ENCODE measurements around the gene CCSER1. TPM values are rescaled to one million over a fixed set of nuclear protein-coding genes. Genes with fewer than 3 reads are reported as not detected.

The CCSER1 gene
- total and polyA plus RNA-seq, 2 experiments from 2014 or later: not detected

DNA sequence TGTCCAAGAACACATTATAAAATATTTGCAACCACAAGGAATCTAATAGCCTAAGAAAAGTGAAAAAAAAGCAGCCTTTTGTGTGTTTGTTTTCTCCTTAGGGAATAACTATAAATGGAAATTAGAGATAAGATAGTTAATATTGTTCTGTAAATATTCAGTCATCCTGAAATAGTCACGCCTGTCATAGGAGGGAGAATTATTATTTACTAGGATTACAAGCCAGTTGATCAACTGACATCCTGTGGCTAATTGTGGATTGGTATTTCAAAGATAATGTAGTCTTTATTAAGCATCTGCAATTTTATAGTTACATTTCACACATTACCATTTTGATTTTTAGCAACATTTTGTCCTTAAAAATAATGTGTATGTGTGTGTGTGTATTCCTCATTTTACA is 118.6 kb downstream of the CCSER1 start:
- H3K4me3 ChIP-seq: no peak overlapping the region
- no peaks in the 10 kb centered on the region for H4K20me1 ChIP-seq (ENCODE audit: insufficient read depth)
- WGBS, 2 experiments (ENCODE audit: low coverage in 1 of 2, low lambda C conversion rate in 2 of 2, missing lambda C conversion rate in 2 of 2): 0 to 3% methylated on average over 1 of the region's 1 CpG
- DNase-seq: no peak
- no peak for TF ChIP-seq EZH2 (IDR thresholded peaks at IDR 0.05; ENCODE audit: insufficient read depth, poor library complexity, severe bottlenecking)
- no peak for TF ChIP-seq EZH2phosphoT487 (IDR thresholded peaks at IDR 0.05; ENCODE audit: insufficient read depth, low read depth)
- no peak overlapping the region for H2AFZ ChIP-seq
- in situ Hi-C loops (cut with MboI): no loop called here
- H3K9me2 ChIP-seq (ENCODE audit: insufficient read depth): no peaks in the 10 kb centered on the region
- no peak overlapping the region for H3K4me2 ChIP-seq (ENCODE audit: unreplicated experiment)
- no peak overlapping the region for H3K27ac ChIP-seq
- no peak overlapping the region for H3K9ac ChIP-seq
- H3F3A ChIP-seq (ENCODE audit: insufficient read depth): no peaks in the 10 kb centered on the region
- no peaks in the 10 kb centered on the region for H3K9me3 ChIP-seq (ENCODE audit: low read depth)
- H3K79me2 ChIP-seq (ENCODE audit: insufficient read depth): no peaks in the 10 kb centered on the region
- H3K36me3 ChIP-seq (ENCODE audit: low read depth): no peaks in the 10 kb centered on the region
- no peaks in the 10 kb centered on the region for H3K4me1 ChIP-seq (ENCODE audit: insufficient read depth)
- no peaks in the 10 kb centered on the region for H3K27me3 ChIP-seq (replicated peaks; ENCODE audit: insufficient read depth)

DNA sequence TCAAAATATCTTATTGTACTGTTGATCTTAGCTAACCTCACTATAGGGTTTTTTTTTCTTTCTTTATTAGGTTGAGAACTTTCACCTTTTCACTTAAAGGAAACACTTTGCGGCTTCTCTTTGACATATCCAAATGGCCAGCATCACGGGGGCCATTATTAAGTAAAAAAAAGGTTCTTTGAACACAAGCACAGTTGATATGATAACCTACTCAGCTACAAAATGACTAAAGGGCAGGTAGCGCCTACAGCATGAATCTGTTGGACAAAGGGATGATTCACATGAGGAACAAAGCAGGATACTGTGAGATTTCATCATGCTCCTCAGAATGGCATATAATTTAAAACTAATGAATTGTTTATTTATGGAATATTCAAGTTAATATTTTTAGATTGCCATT is 119.6 kb downstream of the CCSER1 start:
- H3K4me1 ChIP-seq (ENCODE audit: insufficient read depth): no peaks in the 10 kb centered on the region
- no peaks in the 10 kb centered on the region for H3K9me3 ChIP-seq (ENCODE audit: low read depth)
- no peak overlapping the region for H3K27ac ChIP-seq
- no peaks in the 10 kb centered on the region for H3K79me2 ChIP-seq (ENCODE audit: insufficient read depth)
- no peaks in the 10 kb centered on the region for H4K20me1 ChIP-seq (ENCODE audit: insufficient read depth)
- no peaks in the 10 kb centered on the region for H3K9me2 ChIP-seq (ENCODE audit: insufficient read depth)
- no peak overlapping the region for H3K4me3 ChIP-seq
- WGBS, 2 experiments (ENCODE audit: low coverage in 1 of 2, low lambda C conversion rate in 2 of 2, missing lambda C conversion rate in 2 of 2): 12 to 22% methylated on average over 3 of the region's 3 CpGs
- no peak overlapping the region for H3K9ac ChIP-seq
- no peaks in the 10 kb centered on the region for H3K36me3 ChIP-seq (ENCODE audit: low read depth)
- no peak overlapping the region for H3K4me2 ChIP-seq (ENCODE audit: unreplicated experiment)
- no peaks in the 10 kb centered on the region for H3F3A ChIP-seq (ENCODE audit: insufficient read depth)
- H2AFZ ChIP-seq: no peak overlapping the region
- H3K27me3 ChIP-seq (replicated peaks; ENCODE audit: insufficient read depth): no peaks in the 10 kb centered on the region
- in situ Hi-C loops (cut with MboI): no loop called here
- TF ChIP-seq EZH2phosphoT487 (IDR thresholded peaks at IDR 0.05; ENCODE audit: insufficient read depth, low read depth) (no peak), EZH2 (IDR thresholded peaks at IDR 0.05; ENCODE audit: insufficient read depth, poor library complexity, severe bottlenecking) (no peak)
- no peak for DNase-seq

DNA sequence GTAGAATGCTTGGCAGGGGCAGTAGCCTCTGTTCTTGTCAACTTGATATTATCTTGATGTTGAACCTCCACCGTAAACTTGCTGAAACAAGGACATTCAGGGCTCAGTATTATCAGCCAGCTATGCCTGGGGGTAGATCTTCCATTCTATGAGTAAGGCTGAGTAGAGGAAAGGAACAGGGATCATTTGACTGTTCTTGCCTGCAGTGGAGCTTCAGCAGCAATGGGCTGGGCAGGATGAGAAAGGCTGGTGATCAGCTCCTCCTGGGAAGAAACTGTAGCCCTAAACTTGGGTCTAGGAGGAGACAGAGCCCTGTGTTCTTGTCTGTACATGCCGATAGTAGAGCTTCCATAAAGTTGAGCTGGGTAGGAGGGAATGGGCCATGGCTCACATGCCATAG is 127.2 kb downstream of the CCSER1 start:
- Histone ChIP-seq H3F3A (ENCODE audit: insufficient read depth) (no peaks in the 10 kb centered on the region), H4K20me1 (ENCODE audit: insufficient read depth) (no peaks in the 10 kb centered on the region), H3K79me2 (ENCODE audit: insufficient read depth) (no peaks in the 10 kb centered on the region), H3K9me2 (ENCODE audit: insufficient read depth) (no peaks in the 10 kb centered on the region), H3K9ac (no peak overlapping the region), H3K9me3 (ENCODE audit: low read depth) (no peaks in the 10 kb centered on the region), H2AFZ (no peak overlapping the region), H3K4me3 (no peak overlapping the region), H3K27ac (no peak overlapping the region), H3K4me2 (ENCODE audit: unreplicated experiment) (no peak overlapping the region), H3K36me3 (ENCODE audit: low read depth) (no peaks in the 10 kb centered on the region), H3K27me3 (replicated peaks; ENCODE audit: insufficient read depth) (no peaks in the 10 kb centered on the region), H3K4me1 (ENCODE audit: insufficient read depth) (no peaks in the 10 kb centered on the region)
- TF ChIP-seq EZH2phosphoT487 (IDR thresholded peaks at IDR 0.05; ENCODE audit: insufficient read depth, low read depth) (no peak), EZH2 (IDR thresholded peaks at IDR 0.05; ENCODE audit: insufficient read depth, poor library complexity, severe bottlenecking) (no peak)
- in situ Hi-C loops (cut with MboI): no loop called here
- DNase-seq: no peak
- WGBS, 2 experiments (ENCODE audit: low coverage in 1 of 2, low lambda C conversion rate in 2 of 2, missing lambda C conversion rate in 2 of 2): 8 to 21% methylated on average over 2 of the region's 2 CpGs

DNA sequence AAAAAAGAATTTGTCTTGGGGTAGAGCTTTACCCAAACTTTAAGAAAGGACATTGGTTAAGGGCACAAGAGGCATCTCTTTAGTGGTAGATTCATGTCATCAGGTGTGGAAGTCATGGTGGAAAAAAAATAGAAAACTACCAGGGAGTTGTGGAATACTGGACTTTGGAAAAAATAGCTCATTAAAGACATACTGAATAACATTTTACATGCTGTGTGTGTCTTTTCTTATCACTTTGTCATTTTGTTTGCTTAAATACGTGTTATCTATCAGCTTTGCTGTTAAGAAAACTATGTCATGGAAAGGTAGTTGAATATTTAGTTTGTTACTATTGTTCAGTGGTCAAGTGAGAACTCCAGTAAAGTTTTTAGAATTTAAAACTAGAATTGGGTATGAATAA is 147.0 kb downstream of the CCSER1 start:
- no peaks in the 10 kb centered on the region for H4K20me1 ChIP-seq (ENCODE audit: insufficient read depth)
- no peaks in the 10 kb centered on the region for H3K27me3 ChIP-seq (replicated peaks; ENCODE audit: insufficient read depth)
- no peak overlapping the region for H3K4me3 ChIP-seq
- H2AFZ ChIP-seq: no peak overlapping the region
- TF ChIP-seq EZH2 (IDR thresholded peaks at IDR 0.05; ENCODE audit: insufficient read depth, poor library complexity, severe bottlenecking) (no peak), EZH2phosphoT487 (IDR thresholded peaks at IDR 0.05; ENCODE audit: insufficient read depth, low read depth) (no peak)
- no peaks in the 10 kb centered on the region for H3K9me2 ChIP-seq (ENCODE audit: insufficient read depth)
- H3K4me2 ChIP-seq (ENCODE audit: unreplicated experiment): no peak overlapping the region
- DNase-seq: no peak
- WGBS, 2 experiments (ENCODE audit: low coverage in 1 of 2, low lambda C conversion rate in 2 of 2, missing lambda C conversion rate in 2 of 2): 0 to 4% methylated on average over 1 of the region's 1 CpG
- H3K36me3 ChIP-seq (ENCODE audit: low read depth): no peaks in the 10 kb centered on the region
- H3K9me3 ChIP-seq (ENCODE audit: low read depth): no peaks in the 10 kb centered on the region
- H3K27ac ChIP-seq: no peak overlapping the region
- no peak overlapping the region for H3K9ac ChIP-seq
- in situ Hi-C loops (cut with MboI): no loop called here
- H3K4me1 ChIP-seq (ENCODE audit: insufficient read depth): no peaks in the 10 kb centered on the region
- H3F3A ChIP-seq (ENCODE audit: insufficient read depth): no peaks in the 10 kb centered on the region
- no peaks in the 10 kb centered on the region for H3K79me2 ChIP-seq (ENCODE audit: insufficient read depth)

DNA sequence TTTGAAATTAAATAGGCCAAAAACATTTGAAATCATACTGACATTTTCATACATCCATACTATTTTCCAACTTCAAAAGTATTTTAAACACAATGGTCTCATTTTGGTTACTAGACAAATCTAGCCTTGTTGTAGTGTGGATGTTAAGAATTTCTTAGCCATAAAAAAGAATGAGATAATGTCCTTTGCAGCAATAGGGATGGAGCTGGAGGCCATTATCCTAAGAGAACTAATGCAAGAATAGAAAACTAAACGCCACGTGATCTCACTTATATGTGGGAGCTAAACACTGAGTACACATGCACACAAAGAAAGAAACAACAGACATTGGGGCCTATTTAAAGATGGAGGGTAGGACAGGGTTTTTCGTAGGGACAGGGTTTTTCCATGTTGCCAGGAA is 153.8 kb downstream of the CCSER1 start:
- Histone ChIP-seq H3K79me2 (ENCODE audit: insufficient read depth) (no peaks in the 10 kb centered on the region), H3K9ac (no peak overlapping the region), H3K4me1 (ENCODE audit: insufficient read depth) (no peaks in the 10 kb centered on the region), H3K9me3 (ENCODE audit: low read depth) (no peaks in the 10 kb centered on the region), H3K4me2 (ENCODE audit: unreplicated experiment) (no peak overlapping the region), H3K27me3 (replicated peaks; ENCODE audit: insufficient read depth) (no peaks in the 10 kb centered on the region), H2AFZ (no peak overlapping the region), H3K9me2 (ENCODE audit: insufficient read depth) (no peaks in the 10 kb centered on the region), H3F3A (ENCODE audit: insufficient read depth) (no peaks in the 10 kb centered on the region), H4K20me1 (ENCODE audit: insufficient read depth) (no peaks in the 10 kb centered on the region), H3K36me3 (ENCODE audit: low read depth) (no peaks in the 10 kb centered on the region), H3K27ac (no peak overlapping the region), H3K4me3 (no peak overlapping the region)
- in situ Hi-C loops (cut with MboI): no loop called here
- WGBS, 2 experiments (ENCODE audit: low coverage in 1 of 2, low lambda C conversion rate in 2 of 2, missing lambda C conversion rate in 2 of 2): 9 to 11% methylated on average over 3 of the region's 3 CpGs
- TF ChIP-seq EZH2 (IDR thresholded peaks at IDR 0.05; ENCODE audit: insufficient read depth, poor library complexity, severe bottlenecking): no peak
- DNase-seq: no peak

All from GM23248 (cell line).